ENCODE results near the gene CD59. TPM values are rescaled to one million over a fixed set of nuclear protein-coding genes. Genes with fewer than 3 reads are reported as not detected.

CD59 gene
- total and polyA plus RNA-seq, 2 of the 13 experiments (the other 11 are each of a cell fraction or from before 2014, with no cell fraction given) = 127 to 289 TPM

DNA sequence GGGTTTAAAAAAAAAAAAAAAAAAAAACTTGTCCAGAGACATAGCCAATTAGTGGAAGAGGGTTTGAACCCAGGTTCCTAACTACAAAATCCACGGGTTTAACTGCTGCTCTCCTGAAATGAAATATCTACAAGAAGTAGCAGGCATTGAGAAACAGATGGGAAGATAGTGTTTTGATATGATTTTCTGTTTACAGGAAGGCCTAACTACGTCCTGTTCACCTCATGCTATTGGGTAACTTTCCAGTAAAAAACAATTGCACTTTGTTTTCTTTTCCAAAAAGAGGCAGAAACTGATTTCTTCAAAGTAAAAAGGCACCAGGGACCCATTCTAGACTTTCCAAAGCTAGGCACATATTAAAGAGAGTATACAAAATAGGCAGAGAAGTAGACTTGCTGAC lies 29.7 kb downstream of the CD59 start (continued):
- TF ChIP-seq, protein P1, sequence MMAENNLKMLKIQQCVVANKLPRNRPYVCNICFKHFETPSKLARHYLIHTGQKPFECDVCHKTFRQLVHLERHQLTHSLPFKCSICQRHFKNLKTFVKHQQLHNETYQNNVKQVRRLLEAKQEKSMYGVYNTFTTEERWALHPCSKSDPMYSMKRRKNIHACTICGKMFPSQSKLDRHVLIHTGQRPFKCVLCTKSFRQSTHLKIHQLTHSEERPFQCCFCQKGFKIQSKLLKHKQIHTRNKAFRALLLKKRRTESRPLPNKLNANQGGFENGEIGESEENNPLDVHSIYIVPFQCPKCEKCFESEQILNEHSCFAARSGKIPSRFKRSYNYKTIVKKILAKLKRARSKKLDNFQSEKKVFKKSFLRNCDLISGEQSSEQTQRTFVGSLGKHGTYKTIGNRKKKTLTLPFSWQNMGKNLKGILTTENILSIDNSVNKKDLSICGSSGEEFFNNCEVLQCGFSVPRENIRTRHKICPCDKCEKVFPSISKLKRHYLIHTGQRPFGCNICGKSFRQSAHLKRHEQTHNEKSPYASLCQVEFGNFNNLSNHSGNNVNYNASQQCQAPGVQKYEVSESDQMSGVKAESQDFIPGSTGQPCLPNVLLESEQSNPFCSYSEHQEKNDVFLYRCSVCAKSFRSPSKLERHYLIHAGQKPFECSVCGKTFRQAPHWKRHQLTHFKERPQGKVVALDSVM (CRISPR knock-in tag; IDR thresholded peaks at IDR 0.05) = no peak
- no peak for TF ChIP-seq POGZ (CRISPR knock-in tag; IDR thresholded peaks at IDR 0.05)
- TF ChIP-seq ZNF883 (CRISPR knock-in tag; IDR thresholded peaks at IDR 0.05; ENCODE audit: not compliant biosample characterization) = no peak
- TF ChIP-seq, protein P2, sequence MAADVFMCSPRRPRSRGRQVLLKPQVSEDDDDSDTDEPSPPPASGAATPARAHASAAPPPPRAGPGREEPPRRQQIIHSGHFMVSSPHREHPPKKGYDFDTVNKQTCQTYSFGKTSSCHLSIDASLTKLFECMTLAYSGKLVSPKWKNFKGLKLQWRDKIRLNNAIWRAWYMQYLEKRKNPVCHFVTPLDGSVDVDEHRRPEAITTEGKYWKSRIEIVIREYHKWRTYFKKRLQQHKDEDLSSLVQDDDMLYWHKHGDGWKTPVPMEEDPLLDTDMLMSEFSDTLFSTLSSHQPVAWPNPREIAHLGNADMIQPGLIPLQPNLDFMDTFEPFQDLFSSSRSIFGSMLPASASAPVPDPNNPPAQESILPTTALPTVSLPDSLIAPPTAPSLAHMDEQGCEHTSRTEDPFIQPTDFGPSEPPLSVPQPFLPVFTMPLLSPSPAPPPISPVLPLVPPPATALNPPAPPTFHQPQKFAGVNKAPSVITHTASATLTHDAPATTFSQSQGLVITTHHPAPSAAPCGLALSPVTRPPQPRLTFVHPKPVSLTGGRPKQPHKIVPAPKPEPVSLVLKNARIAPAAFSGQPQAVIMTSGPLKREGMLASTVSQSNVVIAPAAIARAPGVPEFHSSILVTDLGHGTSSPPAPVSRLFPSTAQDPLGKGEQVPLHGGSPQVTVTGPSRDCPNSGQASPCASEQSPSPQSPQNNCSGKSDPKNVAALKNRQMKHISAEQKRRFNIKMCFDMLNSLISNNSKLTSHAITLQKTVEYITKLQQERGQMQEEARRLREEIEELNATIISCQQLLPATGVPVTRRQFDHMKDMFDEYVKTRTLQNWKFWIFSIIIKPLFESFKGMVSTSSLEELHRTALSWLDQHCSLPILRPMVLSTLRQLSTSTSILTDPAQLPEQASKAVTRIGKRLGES (CRISPR knock-in tag; IDR thresholded peaks at IDR 0.05; ENCODE audit: borderline replicate concordance) = no peak
- peak; percentile 26; the same call in 1 of the 2 replicates for TF ChIP-seq FOXA3 (CRISPR knock-in tag; IDR thresholded peaks at IDR 0.05)
- no peak for TF ChIP-seq STAG1 (CRISPR knock-in tag; IDR thresholded peaks at IDR 0.05)
- no peak for TF ChIP-seq ZBTB7A (CRISPR knock-in tag; IDR thresholded peaks at IDR 0.05)
- TF ChIP-seq ZNF501 (CRISPR knock-in tag; IDR thresholded peaks at IDR 0.05) = no peak
- no peak for TF ChIP-seq SETDB1 (CRISPR knock-in tag; IDR thresholded peaks at IDR 0.05; ENCODE audit: borderline replicate concordance)
- TF ChIP-seq POLR2AphosphoS5 (IDR thresholded peaks at IDR 0.05; ENCODE audit: low read depth, low read length) = no peak
- TF ChIP-seq, protein P3, sequence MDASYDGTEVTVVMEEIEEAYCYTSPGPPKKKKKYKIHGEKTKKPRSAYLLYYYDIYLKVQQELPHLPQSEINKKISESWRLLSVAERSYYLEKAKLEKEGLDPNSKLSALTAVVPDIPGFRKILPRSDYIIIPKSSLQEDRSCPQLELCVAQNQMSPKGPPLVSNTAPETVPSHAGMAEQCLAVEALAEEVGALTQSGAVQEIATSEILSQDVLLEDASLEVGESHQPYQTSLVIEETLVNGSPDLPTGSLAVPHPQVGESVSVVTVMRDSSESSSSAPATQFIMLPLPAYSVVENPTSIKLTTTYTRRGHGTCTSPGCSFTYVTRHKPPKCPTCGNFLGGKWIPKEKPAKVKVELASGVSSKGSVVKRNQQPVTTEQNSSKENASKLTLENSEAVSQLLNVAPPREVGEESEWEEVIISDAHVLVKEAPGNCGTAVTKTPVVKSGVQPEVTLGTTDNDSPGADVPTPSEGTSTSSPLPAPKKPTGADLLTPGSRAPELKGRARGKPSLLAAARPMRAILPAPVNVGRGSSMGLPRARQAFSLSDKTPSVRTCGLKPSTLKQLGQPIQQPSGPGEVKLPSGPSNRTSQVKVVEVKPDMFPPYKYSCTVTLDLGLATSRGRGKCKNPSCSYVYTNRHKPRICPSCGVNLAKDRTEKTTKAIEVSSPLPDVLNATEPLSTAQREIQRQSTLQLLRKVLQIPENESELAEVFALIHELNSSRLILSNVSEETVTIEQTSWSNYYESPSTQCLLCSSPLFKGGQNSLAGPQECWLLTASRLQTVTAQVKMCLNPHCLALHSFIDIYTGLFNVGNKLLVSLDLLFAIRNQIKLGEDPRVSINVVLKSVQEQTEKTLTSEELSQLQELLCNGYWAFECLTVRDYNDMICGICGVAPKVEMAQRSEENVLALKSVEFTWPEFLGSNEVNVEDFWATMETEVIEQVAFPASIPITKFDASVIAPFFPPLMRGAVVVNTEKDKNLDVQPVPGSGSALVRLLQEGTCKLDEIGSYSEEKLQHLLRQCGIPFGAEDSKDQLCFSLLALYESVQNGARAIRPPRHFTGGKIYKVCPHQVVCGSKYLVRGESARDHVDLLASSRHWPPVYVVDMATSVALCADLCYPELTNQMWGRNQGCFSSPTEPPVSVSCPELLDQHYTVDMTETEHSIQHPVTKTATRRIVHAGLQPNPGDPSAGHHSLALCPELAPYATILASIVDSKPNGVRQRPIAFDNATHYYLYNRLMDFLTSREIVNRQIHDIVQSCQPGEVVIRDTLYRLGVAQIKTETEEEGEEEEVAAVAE (CRISPR knock-in tag; IDR thresholded peaks at IDR 0.05; ENCODE audit: borderline replicate concordance) = no peak
- TF ChIP-seq, protein P4, sequence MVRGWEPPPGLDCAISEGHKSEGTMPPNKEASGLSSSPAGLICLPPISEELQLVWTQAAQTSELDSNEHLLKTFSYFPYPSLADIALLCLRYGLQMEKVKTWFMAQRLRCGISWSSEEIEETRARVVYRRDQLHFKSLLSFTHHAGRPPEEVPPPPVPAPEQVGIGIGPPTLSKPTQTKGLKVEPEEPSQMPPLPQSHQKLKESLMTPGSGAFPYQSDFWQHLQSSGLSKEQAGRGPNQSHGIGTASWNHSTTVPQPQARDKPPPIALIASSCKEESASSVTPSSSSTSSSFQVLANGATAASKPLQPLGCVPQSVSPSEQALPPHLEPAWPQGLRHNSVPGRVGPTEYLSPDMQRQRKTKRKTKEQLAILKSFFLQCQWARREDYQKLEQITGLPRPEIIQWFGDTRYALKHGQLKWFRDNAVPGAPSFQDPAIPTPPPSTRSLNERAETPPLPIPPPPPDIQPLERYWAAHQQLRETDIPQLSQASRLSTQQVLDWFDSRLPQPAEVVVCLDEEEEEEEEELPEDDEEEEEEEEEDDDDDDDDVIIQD (CRISPR knock-in tag; IDR thresholded peaks at IDR 0.05; ENCODE audit: low read depth) = 0 out of 2 replicates have a peak, but pooled peaks have one; percentile 4
- peak; percentile 12; the same call in 1 of the 2 replicates for TF ChIP-seq HMG20A (CRISPR knock-in tag; IDR thresholded peaks at IDR 0.05; ENCODE audit: borderline replicate concordance)
- TF ChIP-seq, protein P5, sequence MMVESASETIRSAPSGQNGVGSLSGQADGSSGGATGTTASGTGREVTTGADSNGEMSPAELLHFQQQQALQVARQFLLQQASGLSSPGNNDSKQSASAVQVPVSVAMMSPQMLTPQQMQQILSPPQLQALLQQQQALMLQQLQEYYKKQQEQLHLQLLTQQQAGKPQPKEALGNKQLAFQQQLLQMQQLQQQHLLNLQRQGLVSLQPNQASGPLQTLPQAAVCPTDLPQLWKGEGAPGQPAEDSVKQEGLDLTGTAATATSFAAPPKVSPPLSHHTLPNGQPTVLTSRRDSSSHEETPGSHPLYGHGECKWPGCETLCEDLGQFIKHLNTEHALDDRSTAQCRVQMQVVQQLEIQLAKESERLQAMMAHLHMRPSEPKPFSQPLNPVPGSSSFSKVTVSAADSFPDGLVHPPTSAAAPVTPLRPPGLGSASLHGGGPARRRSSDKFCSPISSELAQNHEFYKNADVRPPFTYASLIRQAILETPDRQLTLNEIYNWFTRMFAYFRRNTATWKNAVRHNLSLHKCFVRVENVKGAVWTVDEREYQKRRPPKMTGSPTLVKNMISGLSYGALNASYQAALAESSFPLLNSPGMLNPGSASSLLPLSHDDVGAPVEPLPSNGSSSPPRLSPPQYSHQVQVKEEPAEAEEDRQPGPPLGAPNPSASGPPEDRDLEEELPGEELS (CRISPR knock-in tag; IDR thresholded peaks at IDR 0.05) = 0 out of 2 replicates have a peak, but pooled peaks have one; percentile 22
- no peak for TF ChIP-seq ISL2 (CRISPR knock-in tag; IDR thresholded peaks at IDR 0.05)
- no peak for TF ChIP-seq PPARG (CRISPR knock-in tag; conservative IDR thresholded peaks at IDR 0.05)
- TF ChIP-seq CCDC6 (CRISPR knock-in tag; IDR thresholded peaks at IDR 0.05) = no peak

All from HepG2 (cell line).